ENCODE results near the gene NHLRC2.

Gene NHLRC2

GRCh38 chr10:113899952-113900598 lies 45.6 kb downstream of the NHLRC2 start:
- Histone ChIP-seq H3K9me2 (replicated peaks; ENCODE audit: insufficient read depth, low read length) (no peaks in the 10 kb centered on the region), H3K36me3 (replicated peaks; ENCODE audit: insufficient read depth, low read length) (no peaks in the 10 kb centered on the region)

GRCh38 chr10:113905756-113906155 lies 51.3 kb downstream of the NHLRC2 start:
- no peak overlapping the region for H2AFZ ChIP-seq (ENCODE audit: low read length)
- H3K79me2 ChIP-seq (ENCODE audit: low read length): no peaks in the 10 kb centered on the region
- no peaks in the 10 kb centered on the region for H4K20me1 ChIP-seq (ENCODE audit: insufficient read depth, low read length)
- H3K9ac ChIP-seq (ENCODE audit: low read length): no peak overlapping the region
- no peaks in the 10 kb centered on the region for H3K9me2 ChIP-seq (replicated peaks; ENCODE audit: insufficient read depth, low read length)
- no peak overlapping the region for H3K4me2 ChIP-seq (ENCODE audit: low read depth, low read length)
- H3K9me3 ChIP-seq (replicated peaks; ENCODE audit: insufficient read depth, low read length): no peaks in the 10 kb centered on the region
- H3K27me3 ChIP-seq (replicated peaks; ENCODE audit: insufficient read depth, low read length): no peaks in the 10 kb centered on the region
- H3K4me1 ChIP-seq (ENCODE audit: low read length): no peaks in the 10 kb centered on the region
- H3F3A ChIP-seq (ENCODE audit: insufficient read depth, low read length): no peaks in the 10 kb centered on the region
- H3K4me3 ChIP-seq (ENCODE audit: low read length): no peak overlapping the region
- H3K27ac ChIP-seq (ENCODE audit: low read length): no peak overlapping the region
- TF ChIP-seq EZH2phosphoT487 (IDR thresholded peaks at IDR 0.05; ENCODE audit: low read length) (no peak), CTCF (IDR thresholded peaks at IDR 0.05; ENCODE audit: low read length) (no peak), EZH2 (optimal IDR thresholded peaks at IDR 0.05; ENCODE audit: low read depth, low read length) (no peak)
- no peak for DNase-seq
- H3K36me3 ChIP-seq (replicated peaks; ENCODE audit: insufficient read depth, low read length): no peaks in the 10 kb centered on the region

More at GRCh38 chr10:113899952-113900598, 45.6 kb downstream of the NHLRC2 start:
- Histone ChIP-seq H3F3A (ENCODE audit: insufficient read depth, low read length) (no peaks in the 10 kb centered on the region), H3K9ac (ENCODE audit: low read length) (no peak overlapping the region), H3K4me1 (ENCODE audit: low read length) (no peaks in the 10 kb centered on the region), H3K27me3 (replicated peaks; ENCODE audit: insufficient read depth, low read length) (no peaks in the 10 kb centered on the region), H2AFZ (ENCODE audit: low read length) (no peak overlapping the region), H3K79me2 (ENCODE audit: low read length) (no peaks in the 10 kb centered on the region), H3K4me2 (ENCODE audit: low read depth, low read length) (no peak overlapping the region), H4K20me1 (ENCODE audit: insufficient read depth, low read length) (no peaks in the 10 kb centered on the region), H3K27ac (ENCODE audit: low read length) (no peak overlapping the region), H3K4me3 (ENCODE audit: low read length) (no peak overlapping the region), H3K9me3 (replicated peaks; ENCODE audit: insufficient read depth, low read length) (no peaks in the 10 kb centered on the region)
- DNase-seq: no peak
- TF ChIP-seq EZH2 (optimal IDR thresholded peaks at IDR 0.05; ENCODE audit: low read depth, low read length) (no peak), CTCF (IDR thresholded peaks at IDR 0.05; ENCODE audit: low read length) (no peak), EZH2phosphoT487 (IDR thresholded peaks at IDR 0.05; ENCODE audit: low read length) (no peak)

- Histone ChIP-seq H3K9ac (ENCODE audit: low read length) (no peak overlapping the region), H3K27me3 (replicated peaks; ENCODE audit: insufficient read depth, low read length) (no peaks in the 10 kb centered on the region), H3K4me3 (ENCODE audit: low read length) (no peak overlapping the region), H2AFZ (ENCODE audit: low read length) (no peak overlapping the region), H4K20me1 (ENCODE audit: insufficient read depth, low read length) (no peaks in the 10 kb centered on the region; the same call in 1 of the 2 replicates), H3F3A (ENCODE audit: insufficient read depth, low read length) (no peaks in the 10 kb centered on the region), H3K4me1 (ENCODE audit: low read length) (no peaks in the 10 kb centered on the region), H3K36me3 (replicated peaks; ENCODE audit: insufficient read depth, low read length) (no peaks in the 10 kb centered on the region), H3K9me2 (replicated peaks; ENCODE audit: insufficient read depth, low read length) (no peaks in the 10 kb centered on the region), H3K79me2 (ENCODE audit: low read length) (no peaks in the 10 kb centered on the region), H3K4me2 (ENCODE audit: low read depth, low read length) (no peak overlapping the region), H3K27ac (ENCODE audit: low read length) (no peak overlapping the region), H3K9me3 (replicated peaks; ENCODE audit: insufficient read depth, low read length) (no peaks in the 10 kb centered on the region)
- no peak for DNase-seq
- TF ChIP-seq CTCF (IDR thresholded peaks at IDR 0.05; ENCODE audit: low read length) (no peak), EZH2 (optimal IDR thresholded peaks at IDR 0.05; ENCODE audit: low read depth, low read length) (no peak), EZH2phosphoT487 (IDR thresholded peaks at IDR 0.05; ENCODE audit: low read length) (no peak)
These were observed 52.7 kb downstream of the NHLRC2 start for GRCh38 chr10:113907166-113907565.

All from MM.1S (cell line).